Activated CD8-positive, alpha-beta T cell treated with anti-CD3 and anti-CD28 coated beads for 36 hours (primary cell): Measurements from ENCODE around the gene MTA3. TPM values are rescaled to one million over a fixed set of nuclear protein-coding genes. Genes with fewer than 3 reads are reported as not detected.
"Not testable (repeated sequence)": the region's sequence is repeated elsewhere in the genome, so short reads cannot be mapped to it uniquely, and the experiment has no call there.

ENCODE experiments used
- ATAC-seq: fragments of 200-7000 bp; cut with Tn5 transposase; one replicate; pipeline ENCODE4 v1.10.0; 2021; ENCODE audit warnings: mild to moderate bottlenecking, moderate library complexity
- CTCF ChIA-PET: fragments of 350-600 bp; sonication (Branson Sonifier 250); formaldehyde crosslinking; loops from one replicate; lab custom pipeline; 2021; ENCODE audit warnings: antibody characterized with exemption; lab: Charles Lee
- POLR2A ChIA-PET: fragments of 350-600 bp; sonication (Branson Sonifier 250); formaldehyde crosslinking; loops from one replicate; lab custom pipeline; 2021; ENCODE audit warnings: antibody characterized with exemption; lab: Charles Lee
- DNase-seq: peaks from one replicate; pipeline ENCODE4 v3.0.0-alpha.2; 2020
- H3K27ac Mint-ChIP-seq: one replicate; pipeline ENCODE4 v1.8.0; 2021; ENCODE audit warnings: mild to moderate bottlenecking, mixed read lengths
- H3K27me3 Mint-ChIP-seq: one replicate; pipeline ENCODE4 v1.8.0; 2021; ENCODE audit warnings: mixed read lengths
- H3K36me3 Mint-ChIP-seq: one replicate; pipeline ENCODE4 v1.8.0; 2021; ENCODE audit warnings: low read depth, mixed read lengths
- H3K4me1 Mint-ChIP-seq: one replicate; pipeline ENCODE4 v1.8.0; 2021; ENCODE audit warnings: low read depth, mixed read lengths
- H3K4me3 Mint-ChIP-seq: one replicate; pipeline ENCODE4 v1.8.0; 2021; ENCODE audit warnings: mild to moderate bottlenecking, moderate library complexity, mixed read lengths
- H3K9me3 Mint-ChIP-seq: one replicate; pipeline ENCODE4 v1.8.0; 2021; ENCODE audit warnings: mixed read lengths
- CTCF ChIP-seq: fragments of 200-600 bp; IDR thresholded peaks from one replicate; pipeline ENCODE4 v1.8.0; 2022; ENCODE audit warnings: antibody characterized with exemption, mild to moderate bottlenecking
- intact Hi-C: fragments of 100-400 bp; cut with micrococcal nuclease; formaldehyde crosslinking; loops from one replicate; pipeline ENCODE4 v1.10.0; 2022
- total RNA-seq, 2 experiments: library from RNA; stranded (reverse); gene quantifications; one replicate each; pipeline ENCODE4 v1.2.3, GENCODE V29; 2021

Gene MTA3
- total RNA-seq, 2 experiments from 2014 or later, result 32.6 to 35.9 TPM

- DNase-seq (no peak), ATAC-seq (no peak)
- Mint-ChIP-seq H3K27ac (no peak overlapping the region), H3K36me3 (peaks cover 13% of the 10 kb centered on the region), H3K4me3 (no peak overlapping the region), H3K27me3 (no peaks in the 10 kb centered on the region), H3K9me3 (no peaks in the 10 kb centered on the region), H3K4me1 (peaks cover 10% of the 10 kb centered on the region)
- ChIA-PET CTCF (no interaction called here), POLR2A (no interaction called here)
- TF ChIP-seq CTCF, result no peak
- intact Hi-C loops, result no loop called here
Observed at GRCh38 chr2:42622943-42623676, 54.7 kb downstream of the MTA3 start.

DNA sequence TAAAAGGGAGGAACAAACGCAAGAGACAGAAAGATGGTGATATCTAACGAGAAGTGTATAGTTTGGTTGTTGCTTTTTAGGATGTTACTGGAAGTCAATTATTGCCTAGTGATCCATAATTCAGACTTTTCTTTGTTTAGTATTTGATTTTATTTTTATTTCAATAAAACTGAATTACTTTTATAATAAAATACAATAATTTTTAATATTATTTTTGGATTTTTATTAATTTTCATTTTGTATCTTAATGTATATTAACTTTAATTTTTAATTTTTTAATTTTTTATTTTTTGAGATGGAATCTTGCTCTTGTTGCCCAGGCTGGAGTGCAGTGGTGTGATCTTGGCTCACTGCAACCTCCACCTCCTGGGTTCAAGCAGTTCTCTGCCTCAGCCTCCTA lies 55.6 kb downstream of the MTA3 start:
- intact Hi-C loops, result no loop called here
- no peak for ATAC-seq
- POLR2A ChIA-PET, result no interaction called here
- no peak overlapping the region for H3K27ac Mint-ChIP-seq
- H3K4me1 Mint-ChIP-seq, result peaks cover 2% of the 10 kb centered on the region
- no peaks in the 10 kb centered on the region for H3K9me3 Mint-ChIP-seq
- no peak for TF ChIP-seq CTCF
- H3K36me3 Mint-ChIP-seq, result peaks cover 11% of the 10 kb centered on the region
- no peaks in the 10 kb centered on the region for H3K27me3 Mint-ChIP-seq
- CTCF ChIA-PET, result no interaction called here
- DNase-seq, result no peak
- no peak overlapping the region for H3K4me3 Mint-ChIP-seq

DNA sequence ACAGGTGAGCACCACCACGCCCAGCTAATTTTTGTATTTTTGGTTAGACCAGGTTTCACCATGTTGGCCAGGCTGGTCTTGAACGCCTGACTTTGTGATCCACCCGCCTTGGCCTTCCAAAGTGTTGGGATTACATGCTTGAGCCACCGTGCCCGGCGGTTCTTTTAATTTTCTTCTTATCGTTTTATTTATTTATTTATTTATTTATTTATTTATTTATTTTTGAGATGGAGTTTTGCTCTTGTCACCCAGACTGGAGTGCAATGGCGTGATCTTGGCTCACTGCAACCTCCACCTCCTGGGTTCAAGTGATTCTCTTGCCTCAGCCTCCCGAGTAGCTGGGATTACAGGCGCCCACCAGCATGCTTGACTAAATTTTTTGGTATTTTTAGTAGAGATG lies 59.6 kb downstream of the MTA3 start:
- H3K4me1 Mint-ChIP-seq, POLR2A ChIA-PET, H3K36me3 Mint-ChIP-seq, CTCF ChIA-PET, H3K4me3 Mint-ChIP-seq, H3K9me3 Mint-ChIP-seq, intact Hi-C loops, ATAC-seq, H3K27ac Mint-ChIP-seq, DNase-seq, H3K27me3 Mint-ChIP-seq: not testable (repeated sequence)

DNA sequence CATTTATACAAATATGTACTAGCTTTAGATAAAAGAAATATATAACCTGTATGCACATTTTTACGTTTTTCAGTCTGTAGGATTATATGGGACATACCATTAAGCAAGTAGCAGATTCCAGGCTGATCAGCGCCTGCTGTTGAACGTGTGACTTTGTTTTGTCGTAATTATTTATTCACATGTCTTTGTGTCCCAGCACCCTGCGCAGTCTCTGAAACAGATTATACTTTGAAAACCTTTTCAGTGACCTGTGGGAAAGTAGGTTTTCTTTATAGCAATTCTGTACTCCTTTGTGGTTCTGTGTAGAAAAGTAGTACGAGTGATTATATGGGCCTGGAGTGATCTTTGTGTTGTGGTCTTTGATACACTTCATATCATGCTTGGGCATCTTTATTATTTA lies 68.5 kb downstream of the MTA3 start:
- ChIA-PET CTCF (no interaction called here), POLR2A (no interaction called here)
- ATAC-seq, result no peak
- TF ChIP-seq CTCF, result no peak
- no peak for DNase-seq
- Mint-ChIP-seq H3K36me3 (peaks cover 5% of the 10 kb centered on the region), H3K27ac (no peak overlapping the region), H3K27me3 (no peaks in the 10 kb centered on the region), H3K4me1 (peaks cover 14% of the 10 kb centered on the region), H3K9me3 (no peaks in the 10 kb centered on the region), H3K4me3 (no peak overlapping the region)
- intact Hi-C loops, result no loop called here

DNA sequence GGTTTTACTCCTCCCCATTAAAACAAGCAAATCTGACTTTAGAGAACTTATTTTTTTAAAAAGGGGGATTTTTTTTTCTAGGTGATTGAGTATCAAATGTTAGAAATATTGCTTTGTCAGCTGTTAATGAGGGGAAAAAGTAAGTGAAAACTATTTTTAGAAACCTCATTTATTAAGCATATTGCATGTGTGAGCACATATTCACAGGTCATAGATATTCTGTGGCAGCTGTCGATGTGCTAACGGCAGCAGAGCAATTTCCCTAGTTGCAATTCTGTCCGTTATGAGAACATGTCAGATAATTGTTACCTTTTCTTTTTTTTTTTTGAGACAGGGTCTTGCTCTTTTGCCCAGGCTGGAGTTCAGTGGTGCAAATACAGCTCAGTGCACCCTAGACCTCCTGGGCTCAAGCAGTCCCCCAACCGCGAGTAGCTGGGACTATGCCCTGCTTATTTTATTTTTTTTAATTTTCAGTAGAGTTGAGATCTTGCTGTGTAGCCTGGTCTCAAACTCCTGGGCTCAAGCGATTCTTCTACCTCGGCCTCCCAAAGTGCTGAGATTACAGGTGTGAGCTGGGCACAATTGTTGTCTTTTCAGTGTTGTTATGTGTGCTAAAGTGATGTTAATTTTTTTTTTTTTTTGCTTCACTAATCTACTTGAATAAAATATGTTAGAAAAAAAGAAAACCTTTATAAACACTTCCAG lies 69.8 kb downstream of the MTA3 start:
- DNase-seq (no peak), ATAC-seq (no peak)
- Mint-ChIP-seq H3K36me3 (peaks cover 5% of the 10 kb centered on the region), H3K4me1 (peaks cover 14% of the 10 kb centered on the region), H3K27ac (no peak overlapping the region), H3K9me3 (no peaks in the 10 kb centered on the region), H3K27me3 (no peaks in the 10 kb centered on the region), H3K4me3 (no peak overlapping the region)
- CTCF ChIA-PET, result interaction anchor here (1.3 to 2.4 kb wide), 2 partner anchors 17 to 25 kb away, joined by 3 to 8 read pairs; no protein-coding TSS in a partner anchor
- intact Hi-C loops, result no loop called here
- POLR2A ChIA-PET, result no interaction called here
- no peak for TF ChIP-seq CTCF
